HepG2 (cell line): Measurements from ENCODE around the gene NCBP1. TPM values are rescaled to one million over a fixed set of nuclear protein-coding genes. Genes with fewer than 3 reads are reported as not detected.

Source experiments
- GZF1 ChIP-seq: sonication (generic); formaldehyde crosslinking; IDR thresholded peaks from 2 replicates; pipeline ENCODE4 v1.5.1; 2020; ENCODE audit warnings: mild to moderate bottlenecking, missing genetic modification reagents
- HIVEP1 ChIP-seq: sonication (generic); formaldehyde crosslinking; IDR thresholded peaks from 2 replicates; pipeline ENCODE4 v1.4.0; 2020; ENCODE audit warnings: mild to moderate bottlenecking, missing genetic modification reagents
- IKZF5 ChIP-seq: IDR thresholded peaks from 2 replicates; pipeline ENCODE4 v1.6.1; 2018; ENCODE audit warnings: missing genetic modification reagents, mild to moderate bottlenecking, missing compliant biosample characterization
- JUND ChIP-seq: sonication (generic); formaldehyde crosslinking; IDR thresholded peaks from 2 replicates; pipeline ENCODE4 v1.8.0; 2022; ENCODE audit warnings: mild to moderate bottlenecking, missing genetic modification reagents
- KDM2A ChIP-seq: sonication (generic); formaldehyde crosslinking; IDR thresholded peaks from 2 replicates; pipeline ENCODE4 v1.4.0; 2020; ENCODE audit warnings: low read depth, missing genetic modification reagents, borderline replicate concordance
- MED1 ChIP-seq: sonication (generic); formaldehyde crosslinking; IDR thresholded peaks from 2 replicates; pipeline ENCODE4 v1.4.0; 2020; ENCODE audit warnings: missing genetic modification reagents
- NR2C2 ChIP-seq: sonication (generic); formaldehyde crosslinking; IDR thresholded peaks from 2 replicates; pipeline ENCODE4 v1.4.0; 2020; ENCODE audit warnings: missing genetic modification reagents, mild to moderate bottlenecking, moderate library complexity, borderline replicate concordance
- SNAI1 ChIP-seq: sonication (generic); formaldehyde crosslinking; IDR thresholded peaks from 2 replicates; pipeline ENCODE4 v1.5.0; 2020; ENCODE audit warnings: mild to moderate bottlenecking, missing genetic modification reagents, borderline replicate concordance
- TCF7L2 ChIP-seq: IDR thresholded peaks from 2 replicates; pipeline ENCODE4 v1.6.1; 2011; ENCODE audit warnings: mild to moderate bottlenecking, low read depth, low read length, moderate library complexity
- TEAD2 ChIP-seq: sonication (generic); formaldehyde crosslinking; IDR thresholded peaks from 2 replicates; pipeline ENCODE4 v1.9.0; 2021; ENCODE audit warnings: missing genetic modification reagents
- ZBTB42 ChIP-seq: sonication (generic); formaldehyde crosslinking; IDR thresholded peaks from 2 replicates; pipeline ENCODE4 v1.5.0; 2020; ENCODE audit warnings: mild to moderate bottlenecking, missing genetic modification reagents
- ZBTB46 ChIP-seq: sonication (generic); formaldehyde crosslinking; IDR thresholded peaks from 2 replicates; pipeline ENCODE4 v1.4.0; 2020; ENCODE audit warnings: mild to moderate bottlenecking, missing genetic modification reagents, borderline replicate concordance
- ZNF431 ChIP-seq: sonication (generic); formaldehyde crosslinking; IDR thresholded peaks from 2 replicates; pipeline ENCODE4 v1.9.0; 2022; ENCODE audit warnings: missing genetic modification reagents, low read depth, mild to moderate bottlenecking, borderline replicate concordance
- ZNF468 ChIP-seq: sonication (generic); formaldehyde crosslinking; IDR thresholded peaks from 2 replicates; pipeline ENCODE4 v1.8.0; 2022; ENCODE audit warnings: mild to moderate bottlenecking, moderate library complexity, missing genetic modification reagents
- ZNF691 ChIP-seq: sonication (generic); formaldehyde crosslinking; IDR thresholded peaks from 2 replicates; pipeline ENCODE4 v1.4.0; 2020; ENCODE audit warnings: missing genetic modification reagents, low read depth, mild to moderate bottlenecking, borderline replicate concordance
- polyA plus RNA-seq, 8 experiments: library from polyadenylated mRNA; depleted of rRNA in 3 of 8; stranded (reverse) in 7 of 8; unstranded in 1 of 8; fragments of >200 nt; fragmentation: Illumina TruSeq in 4 of 8; extraction: Trizol in 4 of 8; gene quantifications; 2 replicates each; pipeline versions ENCODE4 v1.2.1 to v1.2.3, GENCODE V29; 2011 to 2016; ENCODE audit warnings: low read depth in 4 of 8, missing spikeins in 1 of 8, mixed read lengths in 1 of 8; ENCODE audit not compliant: insufficient read depth in 1 of 8
- total RNA-seq, 5 experiments: library from RNA; depleted of rRNA; stranded (reverse); fragments of >200 nt; fragmentation: Illumina TruSeq; extraction: Trizol; gene quantifications; 2 replicates each; pipeline ENCODE4 v1.2.3, GENCODE V29; 2016; ENCODE audit warnings: low read depth in 1 of 5
- TF ChIP-seq, protein P1 (sequence below): sonication (generic); formaldehyde crosslinking; IDR thresholded peaks from 2 replicates; pipeline ENCODE4 v1.5.0; 2020; ENCODE audit warnings: missing genetic modification reagents
- TF ChIP-seq, protein P2 (sequence below): sonication (generic); formaldehyde crosslinking; IDR thresholded peaks from 2 replicates; pipeline ENCODE4; 2020; ENCODE audit warnings: missing genetic modification reagents, mild to moderate bottlenecking, borderline replicate concordance

The NCBP1 gene
- total and polyA plus RNA-seq, 2 of the 13 experiments (the other 11 are each of a cell fraction or from before 2014, with no cell fraction given), result 13.3 to 40.2 TPM

- TF ChIP-seq, protein P1, sequence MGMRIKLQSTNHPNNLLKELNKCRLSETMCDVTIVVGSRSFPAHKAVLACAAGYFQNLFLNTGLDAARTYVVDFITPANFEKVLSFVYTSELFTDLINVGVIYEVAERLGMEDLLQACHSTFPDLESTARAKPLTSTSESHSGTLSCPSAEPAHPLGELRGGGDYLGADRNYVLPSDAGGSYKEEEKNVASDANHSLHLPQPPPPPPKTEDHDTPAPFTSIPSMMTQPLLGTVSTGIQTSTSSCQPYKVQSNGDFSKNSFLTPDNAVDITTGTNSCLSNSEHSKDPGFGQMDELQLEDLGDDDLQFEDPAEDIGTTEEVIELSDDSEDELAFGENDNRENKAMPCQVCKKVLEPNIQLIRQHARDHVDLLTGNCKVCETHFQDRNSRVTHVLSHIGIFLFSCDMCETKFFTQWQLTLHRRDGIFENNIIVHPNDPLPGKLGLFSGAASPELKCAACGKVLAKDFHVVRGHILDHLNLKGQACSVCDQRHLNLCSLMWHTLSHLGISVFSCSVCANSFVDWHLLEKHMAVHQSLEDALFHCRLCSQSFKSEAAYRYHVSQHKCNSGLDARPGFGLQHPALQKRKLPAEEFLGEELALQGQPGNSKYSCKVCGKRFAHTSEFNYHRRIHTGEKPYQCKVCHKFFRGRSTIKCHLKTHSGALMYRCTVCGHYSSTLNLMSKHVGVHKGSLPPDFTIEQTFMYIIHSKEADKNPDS, result peak; percentile 92; the same call in 1 of the 2 replicates
- TF ChIP-seq ZBTB42 (CRISPR knock-in tag) (0 out of 2 replicates have a peak, but pooled peaks have one; percentile 38), ZNF468 (CRISPR knock-in tag) (no peak), IKZF5 (CRISPR knock-in tag) (peak; percentile 72; the same call in 1 of the 2 replicates), KDM2A (peak; percentile 84), ZNF691 (CRISPR knock-in tag) (0 out of 2 replicates have a peak, but pooled peaks have one; percentile 25), ZBTB46 (CRISPR knock-in tag) (peak; percentile 83; the same call in 1 of the 2 replicates), NR2C2 (CRISPR knock-in tag) (no peak), GZF1 (CRISPR knock-in tag) (peak; percentile 18; the same call in 1 of the 2 replicates), JUND (CRISPR knock-in tag) (no peak), HIVEP1 (CRISPR knock-in tag) (no peak), SNAI1 (CRISPR knock-in tag) (no peak), MED1 (CRISPR knock-in tag) (peak; percentile 31), TEAD2 (CRISPR knock-in tag) (no peak), ZNF431 (CRISPR knock-in tag) (0 out of 2 replicates have a peak, but pooled peaks have one; percentile 50), TCF7L2 (no peak)
- TF ChIP-seq, protein P2, sequence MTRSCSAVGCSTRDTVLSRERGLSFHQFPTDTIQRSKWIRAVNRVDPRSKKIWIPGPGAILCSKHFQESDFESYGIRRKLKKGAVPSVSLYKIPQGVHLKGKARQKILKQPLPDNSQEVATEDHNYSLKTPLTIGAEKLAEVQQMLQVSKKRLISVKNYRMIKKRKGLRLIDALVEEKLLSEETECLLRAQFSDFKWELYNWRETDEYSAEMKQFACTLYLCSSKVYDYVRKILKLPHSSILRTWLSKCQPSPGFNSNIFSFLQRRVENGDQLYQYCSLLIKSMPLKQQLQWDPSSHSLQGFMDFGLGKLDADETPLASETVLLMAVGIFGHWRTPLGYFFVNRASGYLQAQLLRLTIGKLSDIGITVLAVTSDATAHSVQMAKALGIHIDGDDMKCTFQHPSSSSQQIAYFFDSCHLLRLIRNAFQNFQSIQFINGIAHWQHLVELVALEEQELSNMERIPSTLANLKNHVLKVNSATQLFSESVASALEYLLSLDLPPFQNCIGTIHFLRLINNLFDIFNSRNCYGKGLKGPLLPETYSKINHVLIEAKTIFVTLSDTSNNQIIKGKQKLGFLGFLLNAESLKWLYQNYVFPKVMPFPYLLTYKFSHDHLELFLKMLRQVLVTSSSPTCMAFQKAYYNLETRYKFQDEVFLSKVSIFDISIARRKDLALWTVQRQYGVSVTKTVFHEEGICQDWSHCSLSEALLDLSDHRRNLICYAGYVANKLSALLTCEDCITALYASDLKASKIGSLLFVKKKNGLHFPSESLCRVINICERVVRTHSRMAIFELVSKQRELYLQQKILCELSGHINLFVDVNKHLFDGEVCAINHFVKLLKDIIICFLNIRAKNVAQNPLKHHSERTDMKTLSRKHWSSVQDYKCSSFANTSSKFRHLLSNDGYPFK (CRISPR knock-in tag), result peak; percentile 91; the same call in 1 of the 2 replicates
Observed at GRCh38 chr9:97696803-97697601, 63.4 kb downstream of the NCBP1 start, which contains the start of gene XPA (continued).
